ENCODE results near the gene OBSL1. TPM values are rescaled to one million over a fixed set of nuclear protein-coding genes. Genes with fewer than 3 reads are reported as not detected.
A peak's percentile ranks its signal among the peaks of the same experiment; 100 is the strongest.

OBSL1 gene
- total RNA-seq, 1 experiment from 2014 or later: 56.2 TPM

DNA sequence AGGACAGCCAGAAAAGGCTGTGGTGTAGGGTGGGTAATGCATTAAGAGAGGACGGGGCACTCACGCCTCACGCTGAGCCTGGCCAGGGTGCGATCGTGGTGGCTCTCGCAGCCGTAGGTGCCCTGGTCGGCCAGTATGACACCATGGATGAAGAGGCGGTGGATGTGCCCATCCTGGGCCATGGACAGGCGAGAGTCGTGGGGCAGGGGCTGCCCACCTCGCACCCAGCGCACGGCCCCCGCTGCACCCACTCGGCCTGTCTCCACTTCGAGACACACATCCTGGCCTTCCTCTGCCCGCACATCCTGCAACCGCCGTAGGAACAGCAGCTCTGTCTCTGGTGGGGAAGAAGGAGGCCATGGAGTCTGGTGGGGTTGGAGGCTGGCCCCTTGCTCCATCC, 15.4 kb downstream of the OBSL1 start:
- CTCF ChIA-PET: no interaction called here

DNA sequence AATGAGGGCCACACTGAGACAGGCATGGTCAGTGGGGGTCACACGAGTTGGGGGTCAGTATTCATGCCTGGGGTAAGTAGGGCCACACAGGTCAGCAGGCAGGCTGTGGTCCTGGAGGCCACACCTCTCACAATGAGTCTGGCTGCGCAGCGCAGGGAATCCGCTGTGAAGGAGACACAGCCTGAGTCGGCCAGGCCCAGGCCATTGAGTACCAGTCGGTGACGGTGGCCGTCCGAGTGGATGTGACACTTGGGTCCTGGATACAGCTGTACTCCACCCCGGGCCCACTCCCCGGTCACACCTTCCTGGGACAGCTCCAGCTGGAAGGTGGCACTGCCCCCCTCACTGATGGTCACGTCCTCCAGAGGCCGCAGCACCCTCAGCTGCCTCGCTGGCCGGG, 17.0 kb downstream of the OBSL1 start:
- peaks cover 5% of the 10 kb centered on the region for H3K36me3 Mint-ChIP-seq (ENCODE audit: insufficient read depth, unreplicated experiment)
- intact Hi-C loops (cut with micrococcal nuclease; ENCODE audit: unreplicated experiment): no loop called here
- H3K9me3 Mint-ChIP-seq (ENCODE audit: unreplicated experiment): no peaks in the 10 kb centered on the region
- BruUV-seq (replicated peaks): no TSS peak
- H3K4me1 Mint-ChIP-seq (ENCODE audit: low read depth, unreplicated experiment): no peaks in the 10 kb centered on the region
- DNase-seq: no peak
- CTCF ChIA-PET: no interaction called here
- Histone ChIP-seq H3K27me3 (replicated peaks; ENCODE audit: control insufficient read depth, insufficient read depth, low read length) (no peaks in the 10 kb centered on the region; the same call in 1 of the 2 replicates), H3K36me3 (ENCODE audit: control insufficient read depth, insufficient read depth, low read length) (no peaks in the 10 kb centered on the region), H3K4me1 (peaks cover 4% of the 10 kb centered on the region), H3K9me3 (no peaks in the 10 kb centered on the region), H3K4me3 (ENCODE audit: low read depth, low read length) (no peak overlapping the region)
- no peaks in the 10 kb centered on the region for H3K27me3 Mint-ChIP-seq (ENCODE audit: insufficient read depth, unreplicated experiment)
- TF ChIP-seq, protein P1, sequence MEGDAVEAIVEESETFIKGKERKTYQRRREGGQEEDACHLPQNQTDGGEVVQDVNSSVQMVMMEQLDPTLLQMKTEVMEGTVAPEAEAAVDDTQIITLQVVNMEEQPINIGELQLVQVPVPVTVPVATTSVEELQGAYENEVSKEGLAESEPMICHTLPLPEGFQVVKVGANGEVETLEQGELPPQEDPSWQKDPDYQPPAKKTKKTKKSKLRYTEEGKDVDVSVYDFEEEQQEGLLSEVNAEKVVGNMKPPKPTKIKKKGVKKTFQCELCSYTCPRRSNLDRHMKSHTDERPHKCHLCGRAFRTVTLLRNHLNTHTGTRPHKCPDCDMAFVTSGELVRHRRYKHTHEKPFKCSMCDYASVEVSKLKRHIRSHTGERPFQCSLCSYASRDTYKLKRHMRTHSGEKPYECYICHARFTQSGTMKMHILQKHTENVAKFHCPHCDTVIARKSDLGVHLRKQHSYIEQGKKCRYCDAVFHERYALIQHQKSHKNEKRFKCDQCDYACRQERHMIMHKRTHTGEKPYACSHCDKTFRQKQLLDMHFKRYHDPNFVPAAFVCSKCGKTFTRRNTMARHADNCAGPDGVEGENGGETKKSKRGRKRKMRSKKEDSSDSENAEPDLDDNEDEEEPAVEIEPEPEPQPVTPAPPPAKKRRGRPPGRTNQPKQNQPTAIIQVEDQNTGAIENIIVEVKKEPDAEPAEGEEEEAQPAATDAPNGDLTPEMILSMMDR (IDR thresholded peaks at IDR 0.05; ENCODE audit: insufficient read depth in 1 of 2, low read depth in 1 of 2, low read length in 1 of 2, severe bottlenecking in 1 of 2, unreplicated experiment in 1 of 2): no peak
- POLR2A ChIA-PET: no interaction called here
- H3K27ac Mint-ChIP-seq (ENCODE audit: unreplicated experiment): no peak overlapping the region
- no peak overlapping the region for H3K4me3 Mint-ChIP-seq (ENCODE audit: unreplicated experiment)

More for the DNA sequence above, 15.4 kb downstream of the OBSL1 start:
- no peak overlapping the region for H3K27ac Mint-ChIP-seq (ENCODE audit: unreplicated experiment)
- no TSS peak for BruUV-seq (replicated peaks)
- no peaks in the 10 kb centered on the region; the same call in 1 of the 2 replicates for H3K27me3 ChIP-seq (replicated peaks; ENCODE audit: control insufficient read depth, insufficient read depth, low read length)
- POLR2A ChIA-PET: no interaction called here
- H3K36me3 Mint-ChIP-seq (ENCODE audit: insufficient read depth, unreplicated experiment): peaks cover 6% of the 10 kb centered on the region
- no peaks in the 10 kb centered on the region for H3K9me3 ChIP-seq
- no peak overlapping the region for H3K4me3 Mint-ChIP-seq (ENCODE audit: unreplicated experiment)
- H3K4me1 Mint-ChIP-seq (ENCODE audit: low read depth, unreplicated experiment): peaks cover 5% of the 10 kb centered on the region
- TF ChIP-seq, protein P1 (IDR thresholded peaks at IDR 0.05; ENCODE audit: insufficient read depth in 1 of 2, low read depth in 1 of 2, low read length in 1 of 2, severe bottlenecking in 1 of 2, unreplicated experiment in 1 of 2): no peak
- no peak for DNase-seq
- no peak overlapping the region for H3K4me3 ChIP-seq (ENCODE audit: low read depth, low read length)
- peaks cover 8% of the 10 kb centered on the region for H3K4me1 ChIP-seq
- no peaks in the 10 kb centered on the region for H3K9me3 Mint-ChIP-seq (ENCODE audit: unreplicated experiment)
- intact Hi-C loops (cut with micrococcal nuclease; ENCODE audit: unreplicated experiment): no loop called here
- no peaks in the 10 kb centered on the region for H3K27me3 Mint-ChIP-seq (ENCODE audit: insufficient read depth, unreplicated experiment)
- no peaks in the 10 kb centered on the region for H3K36me3 ChIP-seq (ENCODE audit: control insufficient read depth, insufficient read depth, low read length)

GRCh38 chr2:219553463-219553963, 17.8 kb downstream of the OBSL1 start:
- Mint-ChIP-seq H3K36me3 (ENCODE audit: insufficient read depth, unreplicated experiment) (peaks cover 5% of the 10 kb centered on the region), H3K27ac (ENCODE audit: unreplicated experiment) (peak overlapping the region; percentile 19), H3K9me3 (ENCODE audit: unreplicated experiment) (no peaks in the 10 kb centered on the region), H3K27me3 (ENCODE audit: insufficient read depth, unreplicated experiment) (no peaks in the 10 kb centered on the region), H3K4me3 (ENCODE audit: unreplicated experiment) (peak overlapping the region; percentile 79), H3K4me1 (ENCODE audit: low read depth, unreplicated experiment) (no peaks in the 10 kb centered on the region)
- ChIA-PET CTCF (interaction anchor here (0.8 to 2.0 kb wide), 2 partner anchors 10 to 90 kb away, joined by 7 to 8 read pairs; partner anchors contain the start of genes CHPF and TMEM198), POLR2A (no interaction called here)
- Histone ChIP-seq H3K36me3 (ENCODE audit: control insufficient read depth, insufficient read depth, low read length) (no peaks in the 10 kb centered on the region), H3K4me3 (ENCODE audit: low read depth, low read length) (peak overlapping the region; percentile 87; the same call in 1 of the 2 replicates), H3K4me1 (peaks cover 4% of the 10 kb centered on the region), H3K27me3 (replicated peaks; ENCODE audit: control insufficient read depth, insufficient read depth, low read length) (no peaks in the 10 kb centered on the region; the same call in 1 of the 2 replicates), H3K9me3 (no peaks in the 10 kb centered on the region)
- DNase-seq: no peak
- BruUV-seq (replicated peaks): no TSS peak
- TF ChIP-seq, protein P1 (IDR thresholded peaks at IDR 0.05; ENCODE audit: insufficient read depth in 1 of 2, low read depth in 1 of 2, low read length in 1 of 2, severe bottlenecking in 1 of 2, unreplicated experiment in 1 of 2): no peak
- intact Hi-C loops (cut with micrococcal nuclease; ENCODE audit: unreplicated experiment): no loop called here

Data from Caco-2 (cell line).